GM13976 (cell line): ENCODE results near the gene PRPF38A.

Source experiments
- DNase-seq: peaks from one replicate; pipeline ENCODE4 v3.0.0; 2012; ENCODE audit warnings: low spot score
- in situ Hi-C: fragments of 300-500 bp; cut with MboI; formaldehyde crosslinking; loops from one replicate; pipeline ENCODE4 v1.12.0; 2022; ENCODE audit warnings: low sequenced_read_pairs, mixed read lengths, inconsistent platforms; ENCODE audit not compliant: unreplicated experiment
- TF ChIP-seq, protein P1 (sequence below): IDR thresholded peaks from 2 replicates; pipeline ENCODE4 v1.5.1; 2012; ENCODE audit warnings: borderline replicate concordance, mild to moderate bottlenecking; ENCODE audit not compliant: insufficient read depth; ENCODE audit errors: extremely low read depth, missing control alignments, control extremely low read depth

The PRPF38A gene

GRCh38 chr1:52427152-52427551 is 22.8 kb downstream of the PRPF38A start:
- TF ChIP-seq, protein P1, sequence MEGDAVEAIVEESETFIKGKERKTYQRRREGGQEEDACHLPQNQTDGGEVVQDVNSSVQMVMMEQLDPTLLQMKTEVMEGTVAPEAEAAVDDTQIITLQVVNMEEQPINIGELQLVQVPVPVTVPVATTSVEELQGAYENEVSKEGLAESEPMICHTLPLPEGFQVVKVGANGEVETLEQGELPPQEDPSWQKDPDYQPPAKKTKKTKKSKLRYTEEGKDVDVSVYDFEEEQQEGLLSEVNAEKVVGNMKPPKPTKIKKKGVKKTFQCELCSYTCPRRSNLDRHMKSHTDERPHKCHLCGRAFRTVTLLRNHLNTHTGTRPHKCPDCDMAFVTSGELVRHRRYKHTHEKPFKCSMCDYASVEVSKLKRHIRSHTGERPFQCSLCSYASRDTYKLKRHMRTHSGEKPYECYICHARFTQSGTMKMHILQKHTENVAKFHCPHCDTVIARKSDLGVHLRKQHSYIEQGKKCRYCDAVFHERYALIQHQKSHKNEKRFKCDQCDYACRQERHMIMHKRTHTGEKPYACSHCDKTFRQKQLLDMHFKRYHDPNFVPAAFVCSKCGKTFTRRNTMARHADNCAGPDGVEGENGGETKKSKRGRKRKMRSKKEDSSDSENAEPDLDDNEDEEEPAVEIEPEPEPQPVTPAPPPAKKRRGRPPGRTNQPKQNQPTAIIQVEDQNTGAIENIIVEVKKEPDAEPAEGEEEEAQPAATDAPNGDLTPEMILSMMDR = no peak
- in situ Hi-C loops = no loop called here
- no peak for DNase-seq

- no peak for DNase-seq
- TF ChIP-seq, protein P1 = no peak
- in situ Hi-C loops = no loop called here
Measured at GRCh38 chr1:52432807-52433206, 28.4 kb downstream of the PRPF38A start.

DNA sequence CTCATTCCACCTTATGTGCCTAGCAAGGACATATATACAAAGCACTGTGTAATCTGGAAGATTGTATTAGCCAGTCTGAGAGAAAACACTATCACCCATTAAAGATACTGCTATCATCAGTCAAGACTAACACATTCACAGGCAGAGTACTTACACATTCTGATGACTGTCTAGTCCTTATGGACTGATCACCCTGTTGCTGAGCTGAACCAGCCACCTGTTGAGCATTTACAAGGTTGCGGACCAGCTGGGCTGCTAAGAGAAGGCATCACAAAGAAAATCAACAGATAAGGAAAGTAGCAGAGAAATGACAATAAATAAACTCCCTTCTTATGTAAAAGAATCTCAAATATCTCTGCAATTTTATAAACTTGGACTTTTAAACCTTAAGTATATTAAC is 30.8 kb downstream of the PRPF38A start:
- no peak for DNase-seq
- in situ Hi-C loops = no loop called here
- TF ChIP-seq, protein P1 = no peak

DNA sequence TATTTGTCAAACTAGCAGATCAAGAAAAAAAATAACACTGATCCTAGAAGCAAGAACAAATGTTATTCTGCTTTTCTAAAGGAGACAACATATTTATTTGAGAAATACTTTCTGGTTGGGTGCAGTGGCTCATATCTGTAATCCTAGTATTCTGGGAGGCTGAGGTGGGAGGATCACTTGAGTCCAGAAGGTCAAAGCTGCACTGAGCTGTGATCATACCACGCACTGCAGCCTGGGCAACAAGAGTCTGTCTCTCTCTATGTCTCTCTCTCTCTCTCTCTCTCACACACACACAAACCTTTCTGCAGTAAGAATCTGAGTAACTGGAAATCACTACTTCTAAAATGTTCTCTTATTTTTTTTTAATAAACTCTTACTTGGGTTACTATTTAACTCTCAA is 31.2 kb downstream of the PRPF38A start:
- TF ChIP-seq, protein P1 = no peak
- no peak for DNase-seq
- in situ Hi-C loops = no loop called here

GRCh38 chr1:52436817-52437216 is 32.4 kb downstream of the PRPF38A start:
- in situ Hi-C loops = no loop called here
- DNase-seq = no peak
- TF ChIP-seq, protein P1 = no peak

GRCh38 chr1:52439976-52440375 is 35.6 kb downstream of the PRPF38A start:
- in situ Hi-C loops = no loop called here
- TF ChIP-seq, protein P1 = no peak
- DNase-seq = no peak

DNA sequence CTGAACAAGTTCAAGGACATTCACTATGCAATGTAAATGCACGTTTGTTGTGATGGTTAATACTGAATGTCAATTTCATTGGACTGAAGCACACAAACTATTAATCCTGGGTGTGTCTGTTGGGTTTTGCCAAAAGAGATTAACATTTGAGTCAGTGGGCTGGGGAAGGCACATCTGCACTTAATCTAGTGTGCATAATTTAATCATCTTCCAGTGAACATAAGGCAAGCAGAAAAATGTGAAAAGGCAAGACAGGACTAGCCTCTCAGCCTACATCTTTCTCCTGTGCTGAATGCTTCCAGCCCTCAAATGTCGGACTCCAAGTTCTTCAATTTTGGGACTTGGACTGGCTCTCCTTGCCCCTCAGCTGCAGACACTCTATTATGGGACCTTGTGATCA is 40.1 kb downstream of the PRPF38A start:
- in situ Hi-C loops = no loop called here
- no peak for DNase-seq
- TF ChIP-seq, protein P1 = no peak
